GM19351 (cell line): ENCODE results near the gene ANAPC2.
A peak's percentile ranks its signal among the peaks of the same experiment; 100 is the strongest.

ENCODE experiments used
- ATAC-seq: cut with Tn5 transposase; IDR thresholded peaks from one replicate; pipeline ENCODE4 v1.9.1; 2021; ENCODE audit warnings: mild to moderate bottlenecking, moderate library complexity; ENCODE audit not compliant: unreplicated experiment

ANAPC2 gene

DNA sequence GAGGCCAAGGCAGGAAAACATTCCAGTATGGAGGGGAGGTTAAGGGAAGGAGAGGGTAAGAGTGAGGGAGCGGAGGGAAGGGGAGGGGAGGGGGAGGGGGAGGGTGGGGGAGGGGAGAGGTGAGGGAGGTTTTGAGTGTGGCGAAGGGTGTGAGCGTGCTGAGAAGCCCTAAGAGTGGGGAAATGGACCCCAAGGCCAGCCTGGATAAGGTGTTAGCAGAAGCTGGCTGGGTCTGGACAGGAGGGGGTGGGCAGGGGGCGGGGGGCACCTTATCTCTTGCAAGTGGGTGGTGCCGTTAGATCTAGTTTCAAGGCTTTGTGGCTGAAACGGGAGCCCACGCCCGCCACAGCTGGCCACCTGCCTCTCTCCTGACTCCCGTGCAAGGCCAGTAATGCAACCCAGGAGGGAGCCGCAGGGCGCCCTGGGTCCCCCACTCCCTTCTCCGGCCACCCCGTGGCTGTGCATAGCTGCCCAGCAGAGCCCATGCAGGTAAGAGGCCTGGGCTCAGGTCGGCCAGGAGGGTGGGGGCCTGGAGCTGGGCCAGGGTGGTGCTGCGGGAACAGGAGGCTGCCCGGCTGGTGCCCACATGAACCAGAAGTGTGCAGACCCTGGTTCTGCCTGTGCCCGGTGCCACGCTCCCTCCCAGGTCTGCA lies 39.6 kb upstream of the ANAPC2 start:
- no peak for ATAC-seq

DNA sequence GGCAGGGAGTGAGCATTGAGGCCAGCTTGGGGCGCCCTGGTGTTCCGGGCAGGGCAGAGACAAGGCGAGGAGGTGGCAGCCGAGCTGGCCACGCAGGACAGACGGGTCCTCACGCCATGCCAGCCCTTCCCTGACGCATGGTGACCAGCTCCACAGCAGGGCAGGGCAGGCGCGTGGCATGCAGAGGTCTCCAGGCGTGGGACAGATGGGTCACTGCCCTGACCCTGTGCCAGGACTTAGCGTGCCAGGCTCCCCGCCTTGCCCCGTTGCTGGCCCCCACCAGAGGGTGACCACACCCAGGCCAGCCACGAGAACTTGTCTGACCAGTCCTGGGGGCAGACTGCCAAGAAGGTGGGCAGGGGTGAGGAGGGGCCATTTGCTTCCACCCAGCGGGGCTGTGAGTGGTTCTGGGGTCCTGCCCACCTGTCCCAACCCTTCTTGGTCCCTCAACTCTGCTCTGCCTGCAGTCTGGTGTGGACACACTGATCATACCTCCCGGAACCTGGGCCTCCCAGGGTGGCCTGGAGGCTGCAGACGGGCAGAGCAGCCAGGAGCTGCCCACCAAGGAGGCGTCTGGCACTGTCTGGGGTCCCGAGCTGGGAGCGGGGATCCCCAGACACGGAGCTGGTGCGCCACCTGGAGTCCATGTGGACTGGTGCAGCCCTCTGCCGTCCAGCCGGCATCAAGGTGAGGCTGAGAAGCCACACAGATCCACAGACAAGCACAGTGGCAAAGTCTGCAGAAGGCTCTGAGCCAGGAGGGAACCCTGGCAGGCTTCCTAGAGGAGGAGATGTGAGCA lies 38.9 kb upstream of the ANAPC2 start, which contains the start of gene RNF224:
RNF224 (plus strand) TSS at position 449 of the 799 bp plus-strand sequence. CDS start 834 bp downstream, outside the sequence.
- no peak for ATAC-seq

DNA sequence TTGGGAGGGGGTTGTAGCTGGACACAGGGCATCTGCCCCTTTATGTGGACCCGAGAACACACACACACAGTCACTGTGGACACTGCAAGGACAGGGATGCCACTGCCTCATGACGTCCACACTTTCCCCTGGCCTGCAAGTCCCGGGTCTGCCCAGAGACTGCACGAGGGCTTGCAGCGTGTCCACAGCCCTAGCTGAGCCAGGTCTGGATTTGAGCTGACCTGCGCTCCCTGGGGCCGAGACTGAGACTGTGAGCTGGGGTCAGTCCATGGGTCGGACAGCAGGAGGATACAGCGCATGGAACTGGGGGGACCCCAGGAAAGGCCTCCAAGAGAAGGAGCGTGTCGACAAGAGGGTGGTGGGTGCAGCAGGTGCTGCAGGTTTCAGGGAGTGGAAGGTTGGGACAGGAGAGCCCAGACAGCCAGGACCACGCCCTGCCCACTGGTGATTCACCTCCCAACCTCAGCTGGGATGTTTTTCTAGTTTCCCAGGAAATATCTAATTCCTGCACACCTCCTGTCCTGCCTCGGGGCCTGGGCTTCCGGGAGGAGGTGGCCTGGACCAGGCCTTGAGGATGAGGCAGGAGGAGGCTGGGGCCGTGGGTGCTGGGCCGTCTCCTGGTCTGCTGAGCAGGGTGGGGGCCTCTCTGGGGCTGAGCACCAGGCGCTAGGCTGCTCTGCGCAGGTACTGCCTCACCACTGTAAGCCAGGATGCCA lies 38.1 kb upstream of the ANAPC2 start:
- no peak for ATAC-seq

- no peak for ATAC-seq
These were observed 37.5 kb upstream of the ANAPC2 start for GRCh38 chr9:137225699-137226331.

GRCh38 chr9:137224830-137225694 lies 36.7 kb upstream of the ANAPC2 start, which contains the start of gene CYSRT1:
CYSRT1 (plus strand) TSS chr9:137225174; CDS start chr9:137225622, 448 bp downstream.
- no peak for ATAC-seq

GRCh38 chr9:137223078-137223970 lies 35.0 kb upstream of the ANAPC2 start:
- ATAC-seq = peak; percentile 74

DNA sequence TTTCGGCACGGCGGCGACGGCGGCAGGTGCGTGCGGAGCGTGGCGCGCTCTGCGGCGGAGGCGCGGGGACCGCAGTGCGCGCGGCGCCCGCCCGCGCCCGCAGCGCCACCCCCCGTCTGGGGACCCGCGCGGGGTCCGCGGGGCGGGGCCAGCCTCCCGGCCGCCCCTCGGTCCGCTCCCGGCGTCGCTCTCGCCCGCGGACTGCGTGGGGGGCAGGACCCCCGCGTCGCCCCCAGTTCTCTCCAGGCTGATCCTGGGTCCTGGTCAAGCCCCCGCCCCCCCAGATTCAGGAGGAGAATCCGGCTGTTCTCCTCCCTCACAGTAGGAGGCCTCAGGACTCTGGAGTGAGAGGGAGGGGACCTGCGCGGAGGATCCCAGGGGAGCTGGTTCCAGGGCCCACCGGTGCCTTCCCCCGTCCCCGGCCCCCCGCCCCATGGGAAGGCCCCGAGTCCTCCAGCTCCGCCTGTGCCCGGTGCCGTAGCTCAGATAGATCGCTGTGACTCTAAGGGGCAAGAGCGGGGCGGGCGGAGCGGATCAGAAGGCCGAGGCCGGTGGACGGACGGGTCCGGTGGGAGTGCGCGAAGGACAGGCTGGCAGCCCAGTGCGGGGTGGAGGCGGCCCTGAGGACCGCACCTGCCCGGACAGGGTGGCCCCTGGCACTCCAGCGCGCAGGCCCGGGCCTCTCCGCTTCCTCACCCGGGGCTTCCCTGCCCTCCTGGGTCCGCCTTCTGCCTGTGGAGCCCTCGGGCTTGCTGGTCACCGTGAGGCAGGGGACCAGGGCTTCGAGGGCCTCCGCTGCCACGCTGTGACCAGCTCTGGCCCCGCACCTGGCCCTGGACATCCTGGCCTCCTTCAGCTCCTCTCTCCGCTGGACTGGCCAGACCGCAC lies 34.1 kb upstream of the ANAPC2 start, which contains the start of gene RNF208:
RNF208 (minus strand) TSS at position 51 of the 888 bp plus-strand sequence. CDS start 1,028 bp downstream, outside the sequence.
- ATAC-seq = no peak

DNA sequence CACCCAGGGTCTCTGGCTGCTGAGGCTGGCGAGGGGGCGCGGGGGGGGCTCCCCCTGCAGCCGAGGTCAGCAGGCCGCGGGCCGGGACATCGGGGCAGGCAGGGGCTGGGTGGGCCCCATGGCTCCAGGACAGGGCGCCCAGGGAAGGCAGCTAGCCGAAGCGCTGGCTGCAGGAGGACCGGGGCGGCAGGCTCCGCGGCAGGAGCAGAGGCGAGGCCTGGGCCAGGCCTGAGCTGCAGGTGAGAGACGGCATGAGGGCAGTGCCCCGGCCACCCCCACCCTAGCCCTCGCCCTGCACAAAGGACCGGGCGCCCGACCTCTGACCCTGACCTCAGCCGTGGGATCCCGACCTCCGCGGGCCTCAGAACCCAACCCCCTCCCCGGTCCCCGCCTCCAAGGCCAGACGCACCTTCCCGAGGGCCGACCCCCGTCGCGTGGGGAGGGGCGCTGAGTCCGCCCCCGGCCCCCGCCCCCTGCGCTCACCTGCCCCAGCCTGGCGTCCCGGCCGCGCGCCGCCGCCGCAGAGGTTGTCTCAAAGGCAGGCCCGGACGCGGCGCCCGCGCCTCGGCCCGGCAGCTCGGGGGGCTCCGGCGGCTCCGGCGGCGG lies 33.2 kb upstream of the ANAPC2 start:
- no peak for ATAC-seq

GRCh38 chr9:137221095-137221505 lies 32.7 kb upstream of the ANAPC2 start:
- ATAC-seq = no peak

DNA sequence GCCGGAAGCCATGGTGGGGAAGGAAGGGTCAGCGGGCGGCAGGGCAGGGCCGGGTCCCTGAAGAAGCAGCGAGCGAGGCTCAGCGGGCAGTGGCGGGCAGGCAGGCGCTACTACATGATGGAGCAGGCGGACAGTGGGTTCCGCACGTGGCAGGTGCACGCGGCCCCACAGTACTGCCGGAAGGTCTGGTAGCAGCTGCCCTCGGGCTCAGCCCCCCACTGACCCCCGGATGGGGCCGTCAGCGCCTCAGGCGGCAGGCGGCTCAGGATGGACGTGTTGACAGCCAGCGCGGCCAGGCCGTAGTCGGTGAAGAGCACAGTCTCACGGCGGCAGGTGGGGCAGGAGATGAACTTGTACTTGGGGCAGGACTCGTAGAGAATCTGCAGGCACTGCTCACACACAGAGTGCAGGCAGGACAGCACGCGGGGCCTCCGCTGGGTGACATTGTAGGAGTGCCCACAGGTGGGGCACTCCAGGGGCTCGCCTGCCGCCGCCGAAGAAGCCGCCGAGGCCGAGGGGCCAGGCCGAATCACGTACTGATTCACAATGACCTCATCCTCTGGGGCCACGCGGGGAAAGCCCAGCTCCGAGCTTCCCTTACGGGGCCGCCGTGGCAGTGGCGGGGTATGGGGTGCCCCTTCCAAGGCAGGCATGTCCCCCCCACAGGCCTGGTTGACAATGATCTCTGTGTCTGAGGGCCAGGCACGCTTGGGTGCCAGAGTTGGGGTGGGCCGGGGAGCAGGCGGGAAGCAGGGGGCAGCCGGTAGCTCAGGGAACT lies 32.1 kb upstream of the ANAPC2 start:
- no peak for ATAC-seq

GRCh38 chr9:137219757-137220316 lies 31.5 kb upstream of the ANAPC2 start:
- ATAC-seq = no peak

- ATAC-seq = no peak
These were observed 30.5 kb upstream of the ANAPC2 start for GRCh38 chr9:137218754-137219271.

GRCh38 chr9:137218212-137218753 lies 29.9 kb upstream of the ANAPC2 start:
- ATAC-seq = no peak

DNA sequence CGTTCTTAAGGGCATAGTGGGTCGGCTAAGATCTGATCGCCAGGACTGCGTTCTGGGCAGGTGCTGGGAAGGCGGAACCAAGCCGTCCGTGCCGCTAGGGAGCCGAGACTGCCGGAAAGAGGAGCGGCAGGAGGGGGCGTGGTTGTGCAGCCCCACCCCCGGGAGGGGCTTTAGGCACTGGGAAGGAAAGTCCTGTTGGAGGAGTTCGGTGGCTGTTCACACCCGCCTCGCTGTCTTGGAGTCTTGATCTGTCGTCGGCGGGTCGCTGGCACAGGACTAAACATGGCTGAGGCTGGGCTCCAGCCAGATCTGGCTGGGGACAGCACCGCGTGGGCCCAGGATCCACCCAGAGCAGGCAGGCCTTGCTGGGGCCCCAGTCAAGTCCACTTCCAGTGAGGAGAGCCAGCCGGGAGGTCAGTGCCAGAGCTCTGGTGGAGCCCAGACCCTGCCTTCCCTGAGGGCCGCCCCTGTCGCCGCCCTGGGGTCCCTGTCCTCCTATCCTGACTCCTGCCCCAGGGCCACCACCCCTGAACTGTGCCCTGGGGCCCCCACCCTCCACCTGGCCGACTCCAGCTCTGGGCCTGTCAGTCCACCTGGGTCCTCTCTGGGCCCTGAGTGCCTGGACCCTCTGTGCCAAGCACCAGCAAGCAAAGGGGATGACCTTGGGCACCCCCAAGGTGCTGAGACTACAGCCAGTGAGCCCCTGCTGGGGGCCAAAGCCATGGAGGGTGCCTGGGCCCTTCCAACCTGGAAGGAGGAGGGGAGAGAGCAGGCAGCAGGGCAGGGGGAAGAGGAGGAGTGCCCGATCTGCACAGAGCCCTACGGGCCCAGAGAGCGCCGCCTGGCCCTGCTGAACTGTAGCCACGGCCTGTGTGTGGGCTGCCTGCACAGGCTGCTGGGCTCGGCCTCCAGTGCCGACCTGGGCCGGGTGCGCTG lies 29.2 kb upstream of the ANAPC2 start:
- ATAC-seq = no peak
